HuH-7.5 (cell line): ENCODE results near the gene CCDC152.
"Not testable (repeated sequence)": the region's sequence is repeated elsewhere in the genome, so short reads cannot be mapped to it uniquely, and the experiment has no call there.

Experiments used
- DNase-seq: peaks from one replicate; pipeline ENCODE4 v3.0.0; 2011; ENCODE audit warnings: low spot score

The CCDC152 gene, protein sequence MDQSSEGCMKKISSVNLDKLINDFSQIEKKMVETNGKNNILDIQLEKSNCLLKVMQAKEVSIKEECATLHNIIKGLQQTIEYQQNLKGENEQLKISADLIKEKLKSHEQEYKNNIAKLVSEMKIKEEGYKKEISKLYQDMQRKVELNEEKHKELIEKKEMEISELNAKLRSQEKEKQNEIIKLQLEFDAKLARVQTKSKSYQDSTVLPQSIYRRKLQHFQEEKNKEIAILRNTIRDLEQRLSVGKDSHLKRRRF

DNA sequence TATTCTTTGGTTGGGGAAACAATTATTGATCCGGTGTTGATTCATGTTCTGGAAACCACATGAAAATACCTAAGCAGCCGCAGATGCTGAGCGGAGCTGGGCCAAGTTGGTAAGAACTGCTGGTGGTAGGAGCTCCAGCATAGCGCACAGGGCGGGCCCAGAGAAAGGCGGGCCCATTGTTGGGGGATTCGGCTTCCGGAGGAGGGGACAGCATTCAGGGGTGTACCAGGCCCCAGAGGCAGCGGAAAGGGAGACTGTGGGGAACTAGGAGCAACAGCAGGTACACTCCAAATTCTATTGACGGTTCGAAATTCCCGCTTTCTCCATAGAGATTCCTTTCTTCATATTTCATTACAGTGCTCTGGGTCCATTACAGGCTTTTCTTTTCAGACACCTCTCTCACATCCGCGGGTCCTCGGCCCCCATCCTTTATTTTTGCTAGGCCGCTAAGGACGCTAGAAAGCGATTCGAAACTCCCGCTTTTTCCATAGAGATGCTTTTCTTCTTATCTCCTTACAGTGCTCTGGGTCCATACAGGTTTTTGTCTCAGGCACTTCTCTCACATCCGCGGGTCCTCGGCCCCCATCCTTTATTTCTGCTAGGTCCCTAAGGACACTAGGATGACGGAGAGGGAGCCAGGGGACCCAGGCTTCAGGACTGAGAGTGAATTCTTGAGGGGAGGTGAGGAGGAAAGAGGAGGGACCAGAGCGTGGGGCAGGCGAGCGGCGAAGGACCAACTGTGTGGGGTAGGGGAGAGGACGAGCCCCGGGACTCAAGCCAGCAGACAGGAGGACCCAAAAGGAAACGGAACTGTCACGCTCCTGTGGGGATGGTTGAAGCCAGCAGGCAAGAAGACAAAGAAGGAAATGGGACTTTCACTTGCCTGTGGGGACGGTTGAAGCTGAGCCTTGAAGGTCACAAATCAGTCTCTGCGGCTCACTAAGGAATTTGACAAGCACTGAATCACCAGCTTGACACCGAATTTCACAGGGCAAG is at the start of gene CCDC152:
CCDC152 (plus strand) TSS at position 213 of the 996 bp plus-strand sequence. CDS start 2,304 bp downstream, outside the sequence.
- DNase-seq: no peak

DNA sequence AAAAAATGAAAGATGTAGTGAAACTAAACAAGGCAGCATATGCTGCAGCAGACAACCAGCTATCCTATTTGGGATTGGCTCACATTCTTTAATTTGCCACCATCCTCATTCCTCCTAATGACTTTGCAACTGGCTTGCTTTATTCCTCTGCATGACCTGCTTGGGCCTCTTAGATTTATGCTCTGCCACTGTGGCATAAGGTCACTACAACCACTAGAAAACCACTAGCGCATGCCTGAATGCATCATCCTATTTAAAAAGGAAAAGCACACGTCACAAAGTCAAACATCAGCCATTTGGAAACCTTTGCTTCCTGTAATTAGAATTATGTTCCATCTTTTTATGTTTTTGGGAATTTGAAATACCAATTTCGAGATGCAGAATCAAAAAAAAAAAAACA is 40.8 kb upstream of the CCDC152 start:
- DNase-seq: no peak

DNA sequence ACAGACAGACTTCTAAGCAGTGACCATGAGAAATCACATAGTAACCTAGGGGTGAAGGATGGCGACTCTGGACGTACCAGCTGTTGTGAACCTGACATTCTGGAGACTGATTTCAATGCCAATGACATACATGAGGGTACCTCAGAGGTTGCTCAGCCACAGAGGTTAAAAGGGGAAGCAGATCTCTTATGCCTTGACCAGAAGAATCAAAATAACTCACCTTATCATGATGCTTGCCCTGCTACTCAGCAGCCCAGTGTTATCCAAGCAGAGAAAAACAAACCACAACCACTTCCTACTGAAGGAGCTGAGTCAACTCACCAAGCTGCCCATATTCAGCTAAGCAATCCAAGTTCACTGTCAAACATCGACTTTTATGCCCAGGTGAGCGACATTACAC is 38.0 kb upstream of the CCDC152 start:
- no peak for DNase-seq

DNA sequence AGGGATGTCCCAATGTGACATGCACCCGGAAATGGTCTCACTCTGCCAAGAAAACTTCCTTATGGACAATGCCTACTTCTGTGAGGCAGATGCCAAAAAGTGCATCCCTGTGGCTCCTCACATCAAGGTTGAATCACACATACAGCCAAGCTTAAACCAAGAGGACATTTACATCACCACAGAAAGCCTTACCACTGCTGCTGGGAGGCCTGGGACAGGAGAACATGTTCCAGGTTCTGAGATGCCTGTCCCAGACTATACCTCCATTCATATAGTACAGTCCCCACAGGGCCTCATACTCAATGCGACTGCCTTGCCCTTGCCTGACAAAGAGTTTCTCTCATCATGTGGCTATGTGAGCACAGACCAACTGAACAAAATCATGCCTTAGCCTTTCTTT is 37.6 kb upstream of the CCDC152 start:
- no peak for DNase-seq

DNA sequence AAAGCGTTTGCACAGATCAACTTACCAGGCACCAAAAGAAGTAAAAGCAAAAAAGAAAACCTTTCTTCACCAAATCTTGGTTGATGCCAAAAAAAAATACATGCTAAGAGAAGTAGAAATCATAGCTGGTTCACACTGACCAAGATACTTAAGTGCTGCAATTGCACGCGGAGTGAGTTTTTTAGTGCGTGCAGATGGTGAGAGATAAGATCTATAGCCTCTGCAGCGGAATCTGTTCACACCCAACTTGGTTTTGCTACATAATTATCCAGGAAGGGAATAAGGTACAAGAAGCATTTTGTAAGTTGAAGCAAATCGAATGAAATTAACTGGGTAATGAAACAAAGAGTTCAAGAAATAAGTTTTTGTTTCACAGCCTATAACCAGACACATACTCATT is 36.4 kb upstream of the CCDC152 start:
- no peak for DNase-seq

DNA sequence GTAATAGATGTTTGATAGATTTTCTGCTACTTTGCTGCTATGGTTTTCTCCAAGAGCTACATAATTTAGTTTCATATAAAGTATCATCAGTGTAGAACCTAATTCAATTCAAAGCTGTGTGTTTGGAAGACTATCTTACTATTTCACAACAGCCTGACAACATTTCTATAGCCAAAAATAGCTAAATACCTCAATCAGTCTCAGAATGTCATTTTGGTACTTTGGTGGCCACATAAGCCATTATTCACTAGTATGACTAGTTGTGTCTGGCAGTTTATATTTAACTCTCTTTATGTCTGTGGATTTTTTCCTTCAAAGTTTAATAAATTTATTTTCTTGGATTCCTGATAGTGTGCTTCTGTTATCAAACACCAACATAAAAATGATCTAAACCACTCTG is 35.1 kb upstream of the CCDC152 start:
- no peak for DNase-seq

DNA sequence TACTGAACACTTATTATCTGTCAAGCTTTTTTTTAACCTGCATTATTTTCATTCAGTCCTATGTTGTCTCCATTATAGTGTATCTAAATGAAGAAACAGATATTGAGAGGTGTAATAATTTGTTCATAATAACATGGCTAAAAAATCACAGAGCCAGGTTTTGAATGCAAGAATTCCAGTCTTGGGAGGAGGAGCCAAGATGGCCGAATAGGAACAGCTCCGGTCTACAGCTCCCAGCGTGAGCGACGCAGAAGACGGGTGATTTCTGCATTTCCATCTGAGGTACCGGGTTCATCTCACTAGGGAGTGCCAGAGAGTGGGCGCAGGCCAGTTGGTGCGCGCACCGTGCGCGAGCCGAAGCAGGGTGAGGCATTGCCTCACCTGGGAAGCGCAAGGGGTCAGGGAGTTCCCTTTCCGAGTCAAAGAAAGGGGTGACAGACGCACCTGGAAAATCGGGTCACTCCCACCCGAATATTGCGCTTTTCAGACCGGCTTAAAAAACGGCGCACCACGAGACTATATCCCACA is 22.0 kb upstream of the CCDC152 start:
- DNase-seq: not testable (repeated sequence)

DNA sequence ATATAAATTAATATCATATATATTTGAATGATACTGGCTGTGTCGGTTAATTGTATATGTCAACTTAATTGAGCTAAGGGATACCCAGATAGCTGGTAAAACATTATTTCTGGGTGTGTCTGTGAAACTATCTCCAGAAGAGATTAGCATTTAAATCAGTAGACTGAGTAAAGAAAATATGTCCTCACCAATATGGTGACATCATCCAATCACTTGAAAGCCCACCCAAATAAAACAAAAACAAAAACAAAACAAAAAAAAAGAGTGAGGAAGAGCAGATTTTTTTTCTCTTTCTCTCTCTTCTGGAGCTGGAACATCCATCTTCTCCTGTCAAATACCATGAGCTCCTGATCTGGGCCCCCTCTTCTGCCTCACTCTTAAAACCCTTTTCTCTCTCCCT is 15.7 kb upstream of the CCDC152 start:
- DNase-seq: no peak

DNA sequence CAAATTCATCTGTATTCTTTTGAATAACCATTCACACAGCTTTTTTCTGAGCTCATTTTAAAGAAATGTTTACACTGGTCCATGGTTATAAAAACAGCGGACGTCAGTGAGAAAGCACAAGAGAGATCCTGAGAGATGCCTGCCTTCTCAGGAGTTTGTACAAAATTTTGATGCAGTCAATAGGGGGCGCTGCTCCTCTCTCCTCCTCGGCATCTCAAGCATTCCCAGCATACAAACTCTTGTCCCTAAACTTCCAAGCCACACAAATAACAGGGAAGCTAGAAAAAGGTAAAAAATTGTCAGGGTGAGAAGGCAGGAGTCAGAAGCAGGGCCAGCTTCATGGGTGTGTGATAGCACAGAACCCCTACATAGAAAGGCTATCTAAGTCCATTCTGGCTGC is 11.2 kb upstream of the CCDC152 start:
- no peak for DNase-seq

DNA sequence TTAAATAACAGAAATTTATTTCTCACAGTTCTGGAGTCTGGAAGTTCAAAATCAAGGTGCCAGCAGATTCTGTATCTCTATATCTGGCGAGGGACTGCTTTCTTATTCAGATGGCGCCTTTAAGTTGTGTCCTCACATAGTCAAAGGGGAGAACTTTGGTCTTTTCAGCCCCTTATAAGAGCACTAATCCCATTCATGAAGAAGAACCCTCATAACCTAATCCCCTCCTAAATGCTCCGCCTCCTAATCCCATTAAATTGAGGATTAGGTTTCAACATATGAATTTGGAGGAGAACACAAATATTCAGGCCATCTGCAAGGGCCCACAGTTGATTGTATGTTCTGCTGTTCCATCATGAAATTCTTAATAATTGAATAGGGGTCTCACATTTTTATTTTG is 10.8 kb upstream of the CCDC152 start:
- no peak for DNase-seq

DNA sequence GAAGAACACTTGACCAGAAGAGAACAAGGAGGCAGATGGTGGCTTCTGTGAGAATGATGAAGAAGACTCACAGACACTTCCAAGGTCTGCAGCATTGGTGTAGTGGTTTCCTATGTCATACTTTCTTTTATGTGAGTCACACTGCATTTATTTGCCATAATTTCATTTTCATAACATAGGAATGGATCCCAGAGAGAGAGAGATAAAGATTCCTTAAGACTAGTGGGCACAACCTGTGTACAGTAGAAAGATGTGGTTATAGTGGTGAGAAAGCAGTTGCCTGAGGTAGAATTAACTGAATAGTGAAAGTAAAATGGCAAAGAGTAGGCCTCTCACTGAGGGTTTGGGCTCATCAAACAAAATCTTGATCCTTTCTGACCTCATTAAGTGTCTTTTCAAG is 7.6 kb upstream of the CCDC152 start:
- DNase-seq: no peak

DNA sequence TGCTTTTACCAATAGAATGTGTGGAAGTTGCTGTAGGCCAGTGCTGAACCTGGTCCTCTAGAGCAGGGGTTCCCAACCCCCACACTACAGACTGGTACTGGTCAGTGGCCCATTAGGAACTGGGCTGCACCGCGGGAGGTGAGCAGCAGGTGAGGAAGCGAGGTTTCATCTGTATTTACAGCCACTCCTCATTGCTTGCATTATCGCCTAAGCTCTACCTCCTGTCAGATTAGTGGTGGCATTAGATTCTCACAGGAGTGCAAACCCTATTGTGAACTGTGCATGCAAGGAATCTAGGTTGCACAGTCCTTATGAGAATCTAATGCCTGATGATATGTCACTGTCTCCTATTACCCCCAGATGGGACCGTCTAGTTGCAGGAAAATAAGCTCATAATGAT is 6.1 kb upstream of the CCDC152 start:
- DNase-seq: no peak

DNA sequence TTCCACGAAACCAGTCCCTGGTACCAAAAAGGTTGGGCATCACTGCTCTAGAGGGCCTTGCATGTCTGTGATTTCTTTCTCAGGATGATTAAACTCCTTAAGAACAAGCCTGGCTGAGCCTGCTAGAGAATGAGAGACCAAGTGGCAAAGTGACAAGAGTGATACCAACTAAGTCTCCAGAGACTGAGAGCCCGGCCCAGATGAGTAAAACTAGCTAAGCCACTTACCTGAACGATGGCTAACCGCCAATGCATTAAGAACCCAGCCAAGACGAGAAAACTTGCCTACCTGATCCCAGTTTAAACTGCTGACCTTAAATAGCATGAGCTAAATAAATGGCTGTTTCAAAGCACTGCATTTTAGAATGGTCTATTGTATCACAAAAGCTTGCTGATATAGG is 5.6 kb upstream of the CCDC152 start:
- no peak for DNase-seq

DNA sequence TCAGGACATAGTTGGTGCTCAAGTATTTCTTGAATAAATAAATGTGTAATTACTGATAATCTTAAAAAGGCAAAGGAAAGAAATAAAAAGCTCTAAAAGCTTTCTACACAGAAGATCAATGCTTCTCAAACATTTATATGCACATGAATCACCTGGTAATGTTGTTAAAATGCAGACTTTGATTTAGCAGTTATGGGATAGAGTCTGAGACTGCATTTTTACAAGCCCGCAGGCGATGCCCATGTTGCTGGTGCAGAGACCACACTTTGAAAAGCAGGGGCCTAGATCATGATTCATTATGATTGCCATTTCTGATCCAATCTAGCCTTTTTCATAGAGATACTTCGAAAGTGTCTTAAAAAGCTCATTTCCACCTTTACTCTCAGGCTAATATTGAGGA is 3.5 kb upstream of the CCDC152 start:
- DNase-seq: no peak

DNA sequence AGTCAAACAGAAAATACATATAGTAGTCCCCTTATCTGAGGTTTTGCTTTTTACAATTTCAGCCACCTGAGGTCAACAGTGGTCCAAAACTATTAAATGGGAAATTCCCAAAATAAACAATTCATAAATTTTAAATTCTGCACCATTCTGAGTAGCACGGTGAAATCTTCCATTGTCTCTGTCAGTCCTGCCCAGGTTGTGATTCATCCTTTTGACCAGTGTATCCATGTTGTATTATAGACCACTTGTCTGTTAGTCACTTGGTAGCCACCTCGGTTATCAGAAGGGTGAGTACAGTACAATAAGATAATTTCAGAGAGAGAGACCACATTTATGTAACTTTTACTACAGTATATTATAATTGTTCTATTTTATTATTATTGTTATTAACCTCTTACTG is 2.8 kb downstream of the CCDC152 start:
- DNase-seq: no peak

DNA sequence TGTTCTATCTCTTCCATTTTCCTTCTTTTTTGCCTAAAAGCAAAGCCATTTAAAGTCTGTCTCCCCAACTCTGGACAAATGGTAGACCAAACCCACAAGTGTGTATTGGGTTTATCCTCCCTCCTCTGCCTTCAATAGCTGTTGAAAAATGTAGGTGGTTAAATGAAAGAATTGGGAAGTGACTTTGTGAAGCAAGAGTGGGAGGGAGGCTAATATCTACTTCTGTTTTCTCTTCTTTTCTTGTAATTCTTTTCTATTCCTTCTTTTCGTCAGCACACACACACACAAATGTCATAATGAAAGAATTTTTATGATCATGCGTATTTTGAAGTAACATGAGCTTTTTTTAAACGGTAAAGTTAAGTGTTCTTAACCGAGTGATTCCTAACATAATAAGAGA is 3.8 kb downstream of the CCDC152 start:
- no peak for DNase-seq

DNA sequence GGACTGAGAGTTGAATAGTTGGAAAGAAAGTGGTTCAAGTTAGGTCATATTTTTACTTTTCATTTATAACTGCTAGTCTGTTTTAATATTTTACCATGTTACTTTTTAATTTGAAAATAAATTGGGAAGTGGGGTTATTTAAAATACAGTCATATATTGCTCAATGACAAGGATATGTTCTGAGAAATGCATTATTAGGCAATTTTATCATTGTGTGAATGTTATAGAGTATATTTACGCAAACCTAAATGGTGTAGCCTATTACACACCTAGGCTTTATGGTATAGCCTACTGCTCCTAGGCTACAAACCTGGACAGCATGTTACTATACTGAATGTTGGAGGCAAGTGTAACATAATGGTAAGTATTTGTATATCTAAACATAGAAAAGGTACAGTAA is 5.2 kb downstream of the CCDC152 start:
- no peak for DNase-seq

DNA sequence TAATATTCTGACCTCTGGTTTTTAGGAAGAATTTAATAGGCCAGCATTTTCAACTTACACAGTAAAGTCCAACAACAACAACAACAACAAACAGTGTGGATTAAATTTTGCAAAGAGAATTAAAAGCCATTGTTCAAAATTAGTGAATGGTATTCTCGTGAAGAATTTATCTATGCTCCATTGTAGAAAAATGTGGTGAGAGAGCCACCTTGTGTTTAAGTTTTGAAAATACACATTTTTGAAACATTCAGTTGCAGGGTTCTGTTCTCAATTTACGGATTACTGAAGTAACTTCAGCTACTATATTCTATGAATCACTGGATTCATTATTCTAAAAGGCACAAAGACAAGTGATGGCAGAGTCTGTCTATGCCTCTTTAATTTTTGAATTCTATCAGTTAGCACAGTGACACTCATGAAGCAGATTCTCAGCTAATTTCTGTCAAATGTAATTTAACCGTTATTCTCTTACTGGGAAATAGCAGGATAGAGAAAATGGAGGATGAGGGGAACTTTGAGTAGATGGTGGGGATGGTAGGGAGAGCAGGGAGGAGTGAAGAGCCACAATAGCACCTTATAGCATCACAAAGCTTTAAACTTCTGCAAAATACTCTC is 11.0 kb downstream of the CCDC152 start:
- DNase-seq: no peak

DNA sequence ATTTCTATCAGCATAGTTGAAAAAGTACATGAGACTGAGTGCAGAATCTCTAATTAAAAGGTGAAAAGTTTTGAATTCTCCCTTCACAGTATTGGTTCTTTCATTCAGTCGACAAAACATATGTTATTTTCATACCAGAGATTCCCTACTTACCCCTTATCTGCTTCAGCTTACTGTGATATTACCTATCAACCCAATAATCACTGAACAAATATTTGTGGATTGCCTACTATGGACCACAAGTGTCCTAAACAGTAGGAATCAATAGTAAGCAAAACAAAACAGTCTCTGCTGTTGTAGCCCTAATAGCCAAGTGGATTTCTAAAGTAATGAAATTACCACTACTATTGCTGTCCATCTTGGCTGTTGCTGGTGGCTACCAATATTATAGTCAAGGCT is 11.5 kb downstream of the CCDC152 start:
- DNase-seq: no peak

DNA sequence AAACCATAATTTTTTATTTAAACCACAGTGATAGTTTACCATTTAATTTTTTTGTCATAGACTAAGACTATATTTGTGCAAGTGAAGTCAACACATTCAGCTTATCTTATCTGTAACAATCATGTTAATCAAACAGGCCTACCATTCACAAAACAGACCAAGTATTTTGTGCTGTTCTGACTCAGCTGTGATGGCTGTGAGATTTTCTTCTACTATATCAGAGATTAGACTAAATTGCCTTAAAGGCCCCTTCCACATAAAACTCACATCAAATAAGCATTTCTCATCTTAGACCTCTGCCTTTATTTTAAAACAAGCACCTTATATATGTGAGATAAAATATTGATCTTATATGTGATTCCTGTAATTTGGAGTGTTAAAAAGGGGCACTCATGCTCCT is 13.4 kb downstream of the CCDC152 start:
- no peak for DNase-seq

DNA sequence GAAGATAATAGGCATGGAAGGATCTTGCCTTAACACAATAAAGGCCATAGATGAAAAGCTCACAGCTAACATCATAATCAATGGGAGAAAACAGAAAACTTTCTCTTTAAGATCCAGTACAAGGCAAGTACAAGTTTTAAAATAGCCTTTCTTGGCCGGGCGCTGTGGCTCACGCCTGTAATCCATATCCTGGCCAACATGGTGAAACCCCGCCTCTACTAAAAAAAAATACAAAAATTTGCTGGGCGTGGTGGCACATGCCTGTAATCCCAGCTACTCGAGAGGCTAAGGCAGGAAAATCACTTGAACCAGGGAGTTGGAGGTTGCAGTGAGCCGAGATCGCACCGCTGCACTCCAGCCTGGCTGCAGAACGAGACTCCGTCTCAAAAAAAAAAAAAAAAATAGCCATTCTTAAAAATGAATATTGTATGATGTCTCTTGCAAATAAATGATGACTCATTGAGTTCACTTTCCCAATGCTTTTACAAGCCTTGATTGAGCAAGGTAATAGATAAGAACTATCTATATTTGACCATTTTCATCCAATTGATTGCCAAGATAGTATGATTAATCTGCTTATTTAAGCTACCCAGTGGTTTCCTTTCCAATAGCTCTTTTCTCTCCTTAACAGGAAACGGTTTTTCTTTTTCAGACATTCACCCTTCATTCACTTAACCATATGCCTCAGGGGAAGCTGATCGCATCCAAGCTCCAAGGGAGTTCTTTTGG is 15.8 kb downstream of the CCDC152 start:
- no peak for DNase-seq

DNA sequence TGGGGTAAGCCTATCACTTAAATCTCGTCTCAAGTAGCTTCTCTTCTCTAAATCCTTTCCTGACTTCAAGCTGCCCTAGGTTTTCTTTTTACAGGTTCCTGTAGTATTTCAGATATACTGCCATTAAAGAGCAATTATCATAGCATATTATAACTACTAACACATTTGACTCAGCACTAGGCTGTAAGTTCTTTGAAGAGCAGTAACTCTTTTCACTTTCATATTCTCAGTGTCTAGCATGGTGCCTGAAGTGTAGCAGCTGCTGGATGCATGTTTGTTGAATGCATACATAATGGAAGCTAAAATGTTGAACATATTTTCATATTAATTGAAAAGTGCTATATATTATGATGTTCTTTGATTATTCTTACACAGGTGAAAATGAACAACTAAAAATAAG is 22.5 kb downstream of the CCDC152 start:
- no peak for DNase-seq
